ENCODE measurements around the gene NHERF2. TPM values are rescaled to one million over a fixed set of nuclear protein-coding genes. Genes with fewer than 3 reads are reported as not detected.

The NHERF2 gene
- total RNA-seq, 1 donor from 2014 or later, result 1.8 TPM

GRCh38 chr16:2053211-2053610 lies 26.5 kb downstream of the NHERF2 start:
- no peak for DNase-seq
- peaks cover 16% of the 10 kb centered on the region for H3K36me3 Mint-ChIP-seq (ENCODE audit: low read depth)
- H3K4me1 Mint-ChIP-seq, result peaks cover 5% of the 10 kb centered on the region
- H3K27ac Mint-ChIP-seq, result no peak overlapping the region
- intact Hi-C loops (cut with micrococcal nuclease), result no loop called here
- H3K27me3 Mint-ChIP-seq, result no peaks in the 10 kb centered on the region
- no peak overlapping the region for H3K4me3 Mint-ChIP-seq
- no peaks in the 10 kb centered on the region for H3K9me3 Mint-ChIP-seq

- H3K36me3 Mint-ChIP-seq (ENCODE audit: low read depth), result peaks cover 16% of the 10 kb centered on the region
- intact Hi-C loops (cut with micrococcal nuclease), result no loop called here
- H3K4me1 Mint-ChIP-seq, result no peaks in the 10 kb centered on the region
- H3K27me3 Mint-ChIP-seq, result no peaks in the 10 kb centered on the region
- H3K27ac Mint-ChIP-seq, result no peak overlapping the region
- H3K9me3 Mint-ChIP-seq, result no peaks in the 10 kb centered on the region
- no peak overlapping the region for H3K4me3 Mint-ChIP-seq
- DNase-seq, result no peak
Observed at GRCh38 chr16:2053897-2054296, 27.2 kb downstream of the NHERF2 start.

- intact Hi-C loops (cut with micrococcal nuclease), result no loop called here
- no peaks in the 10 kb centered on the region for H3K9me3 Mint-ChIP-seq
- DNase-seq, result no peak
- H3K36me3 Mint-ChIP-seq (ENCODE audit: low read depth), result peaks cover 16% of the 10 kb centered on the region
- no peak overlapping the region for H3K27ac Mint-ChIP-seq
- H3K4me1 Mint-ChIP-seq, result no peaks in the 10 kb centered on the region
- no peak overlapping the region for H3K4me3 Mint-ChIP-seq
- no peaks in the 10 kb centered on the region for H3K27me3 Mint-ChIP-seq
Observed at GRCh38 chr16:2054543-2055245, 28.0 kb downstream of the NHERF2 start.

- H3K36me3 Mint-ChIP-seq (ENCODE audit: low read depth), result peaks cover 14% of the 10 kb centered on the region
- DNase-seq, result no peak
- no peaks in the 10 kb centered on the region for H3K9me3 Mint-ChIP-seq
- no peak overlapping the region for H3K4me3 Mint-ChIP-seq
- intact Hi-C loops (cut with micrococcal nuclease), result no loop called here
- no peak overlapping the region for H3K27ac Mint-ChIP-seq
- H3K27me3 Mint-ChIP-seq, result no peaks in the 10 kb centered on the region
- no peaks in the 10 kb centered on the region for H3K4me1 Mint-ChIP-seq
Observed at GRCh38 chr16:2056077-2056476, 29.4 kb downstream of the NHERF2 start.

- no peaks in the 10 kb centered on the region for H3K4me1 Mint-ChIP-seq
- H3K36me3 Mint-ChIP-seq (ENCODE audit: low read depth), result peaks cover 11% of the 10 kb centered on the region
- intact Hi-C loops (cut with micrococcal nuclease), result no loop called here
- H3K27ac Mint-ChIP-seq, result no peak overlapping the region
- no peaks in the 10 kb centered on the region for H3K27me3 Mint-ChIP-seq
- no peaks in the 10 kb centered on the region for H3K9me3 Mint-ChIP-seq
- no peak overlapping the region for H3K4me3 Mint-ChIP-seq
- DNase-seq, result no peak
Observed at GRCh38 chr16:2056681-2057407, 30.1 kb downstream of the NHERF2 start.

- DNase-seq, result no peak
- Mint-ChIP-seq H3K27ac (no peak overlapping the region), H3K27me3 (no peaks in the 10 kb centered on the region), H3K4me3 (no peak overlapping the region), H3K4me1 (no peaks in the 10 kb centered on the region), H3K36me3 (ENCODE audit: low read depth) (peaks cover 11% of the 10 kb centered on the region), H3K9me3 (no peaks in the 10 kb centered on the region)
- intact Hi-C loops (cut with micrococcal nuclease), result no loop called here
Observed at GRCh38 chr16:2057438-2057837, 30.7 kb downstream of the NHERF2 start.

GRCh38 chr16:2058420-2058819 lies 31.7 kb downstream of the NHERF2 start:
- intact Hi-C loops (cut with micrococcal nuclease), result no loop called here
- Mint-ChIP-seq H3K4me3 (no peak overlapping the region), H3K9me3 (no peaks in the 10 kb centered on the region), H3K27me3 (no peaks in the 10 kb centered on the region), H3K36me3 (ENCODE audit: low read depth) (peaks cover 8% of the 10 kb centered on the region), H3K27ac (peak overlapping the region; percentile 26), H3K4me1 (no peaks in the 10 kb centered on the region)
- DNase-seq, result no peak

- Mint-ChIP-seq H3K36me3 (ENCODE audit: low read depth) (peaks cover 8% of the 10 kb centered on the region), H3K27me3 (no peaks in the 10 kb centered on the region), H3K4me1 (no peaks in the 10 kb centered on the region), H3K27ac (no peak overlapping the region), H3K4me3 (no peak overlapping the region), H3K9me3 (no peaks in the 10 kb centered on the region)
- intact Hi-C loops (cut with micrococcal nuclease), result no loop called here
- no peak for DNase-seq
Observed at GRCh38 chr16:2058872-2059271, 32.2 kb downstream of the NHERF2 start.

- intact Hi-C loops (cut with micrococcal nuclease), result no loop called here
- H3K4me1 Mint-ChIP-seq, result no peaks in the 10 kb centered on the region
- no peaks in the 10 kb centered on the region for H3K9me3 Mint-ChIP-seq
- peaks cover 11% of the 10 kb centered on the region for H3K36me3 Mint-ChIP-seq (ENCODE audit: low read depth)
- H3K27me3 Mint-ChIP-seq, result no peaks in the 10 kb centered on the region
- no peak for DNase-seq
- no peak overlapping the region for H3K4me3 Mint-ChIP-seq
- H3K27ac Mint-ChIP-seq, result no peak overlapping the region
Observed at GRCh38 chr16:2060346-2060745, 33.6 kb downstream of the NHERF2 start.

GRCh38 chr16:2061023-2061422 lies 34.3 kb downstream of the NHERF2 start:
- Mint-ChIP-seq H3K27me3 (no peaks in the 10 kb centered on the region), H3K36me3 (ENCODE audit: low read depth) (peaks cover 13% of the 10 kb centered on the region), H3K9me3 (no peaks in the 10 kb centered on the region), H3K4me1 (no peaks in the 10 kb centered on the region), H3K27ac (no peak overlapping the region), H3K4me3 (no peak overlapping the region)
- intact Hi-C loops (cut with micrococcal nuclease), result no loop called here
- no peak for DNase-seq

- Mint-ChIP-seq H3K36me3 (ENCODE audit: low read depth) (peaks cover 17% of the 10 kb centered on the region), H3K9me3 (no peaks in the 10 kb centered on the region), H3K27me3 (no peaks in the 10 kb centered on the region), H3K27ac (no peak overlapping the region), H3K4me1 (no peaks in the 10 kb centered on the region), H3K4me3 (no peak overlapping the region)
- intact Hi-C loops (cut with micrococcal nuclease), result no loop called here
- no peak for DNase-seq
Observed at GRCh38 chr16:2061526-2061925, 34.8 kb downstream of the NHERF2 start.

GRCh38 chr16:2062801-2063200 lies 36.1 kb downstream of the NHERF2 start:
- intact Hi-C loops (cut with micrococcal nuclease), result no loop called here
- H3K4me3 Mint-ChIP-seq, result no peak overlapping the region
- no peaks in the 10 kb centered on the region for H3K9me3 Mint-ChIP-seq
- H3K27ac Mint-ChIP-seq, result no peak overlapping the region
- H3K27me3 Mint-ChIP-seq, result no peaks in the 10 kb centered on the region
- DNase-seq, result no peak
- no peaks in the 10 kb centered on the region for H3K4me1 Mint-ChIP-seq
- H3K36me3 Mint-ChIP-seq (ENCODE audit: low read depth), result peaks cover 16% of the 10 kb centered on the region

GRCh38 chr16:2063861-2064260 lies 37.2 kb downstream of the NHERF2 start:
- Mint-ChIP-seq H3K4me3 (no peak overlapping the region), H3K9me3 (no peaks in the 10 kb centered on the region), H3K27me3 (no peaks in the 10 kb centered on the region), H3K27ac (no peak overlapping the region), H3K36me3 (ENCODE audit: low read depth) (peaks cover 22% of the 10 kb centered on the region), H3K4me1 (no peaks in the 10 kb centered on the region)
- intact Hi-C loops (cut with micrococcal nuclease), result no loop called here
- no peak for DNase-seq

- Mint-ChIP-seq H3K27me3 (no peaks in the 10 kb centered on the region), H3K4me1 (no peaks in the 10 kb centered on the region), H3K9me3 (no peaks in the 10 kb centered on the region), H3K4me3 (no peak overlapping the region), H3K27ac (no peak overlapping the region), H3K36me3 (ENCODE audit: low read depth) (peaks cover 24% of the 10 kb centered on the region)
- intact Hi-C loops (cut with micrococcal nuclease), result no loop called here
- no peak for DNase-seq
Observed at GRCh38 chr16:2064368-2064945, 37.8 kb downstream of the NHERF2 start.

Data from activated CD4-positive, alpha-beta T cell treated with anti-CD3 and anti-CD28 coated beads, Interleukin-2, amount 10 ng/mL, durations not matched to agents 24 days and 14 days (primary cell).